Measurements from ENCODE around the gene TLK1. TPM values are rescaled to one million over a fixed set of nuclear protein-coding genes. Genes with fewer than 3 reads are reported as not detected.

TLK1 gene
- total and polyA plus RNA-seq, 9 of the 15 experiments (the other 6 are each of a cell fraction or from before 2014, with no cell fraction given): 20.2 to 101 (median 40.5) TPM

- TF ChIP-seq FOXO4 (CRISPR knock-in tag; IDR thresholded peaks at IDR 0.05) (peak; percentile 13; the same call in 1 of the 2 replicates), ZSCAN29 (IDR thresholded peaks at IDR 0.05) (peak; percentile 19; the same call in 1 of the 2 replicates), E2F3 (CRISPR knock-in tag; IDR thresholded peaks at IDR 0.05) (no peak; the same call in none of the 2 replicates), GABPB2 (CRISPR knock-in tag; conservative IDR thresholded peaks at IDR 0.05) (no peak), KAT8 (IDR thresholded peaks at IDR 0.05; ENCODE audit: low read depth) (no peak), CHD2 (IDR thresholded peaks at IDR 0.05; ENCODE audit: low read depth, low read length) (no peak; the same call in 1 of the 2 replicates), SRSF7 (optimal IDR thresholded peaks at IDR 0.05; ENCODE audit: low read depth, low read length) (no peak), ZNF184 (CRISPR knock-in tag; IDR thresholded peaks at IDR 0.05) (no peak), ZNF395 (CRISPR knock-in tag; IDR thresholded peaks at IDR 0.05) (peak; percentile 74; the same call in 1 of the 2 replicates), ZNF699 (CRISPR knock-in tag; IDR thresholded peaks at IDR 0.05; ENCODE audit: insufficient replicate concordance) (no peak), SPI1 (IDR thresholded peaks at IDR 0.05; ENCODE audit: borderline replicate concordance, low read depth, low read length) (no peak), MEF2D (tag; conservative IDR thresholded peaks at IDR 0.05; ENCODE audit: low read depth) (no peak), SIX5 (IDR thresholded peaks at IDR 0.05; ENCODE audit: borderline replicate concordance in 1 of 2, insufficient read depth in 1 of 2, low read depth in 1 of 2, low read length in 2 of 2) (no peak), ZNF212 (CRISPR knock-in tag; IDR thresholded peaks at IDR 0.05) (0 out of 2 replicates have a peak, but pooled peaks have one; percentile 39), ZNF280B (CRISPR knock-in tag; IDR thresholded peaks at IDR 0.05) (no peak), ZNF277 (CRISPR knock-in tag; IDR thresholded peaks at IDR 0.05; ENCODE audit: borderline replicate concordance) (no peak), SIN3B (IDR thresholded peaks at IDR 0.05; ENCODE audit: low read depth) (peak; percentile 75), PTTG1 (tag; IDR thresholded peaks at IDR 0.05; ENCODE audit: low read depth) (no peak), MAFG (tag; conservative IDR thresholded peaks at IDR 0.05) (no peak), HES1 (IDR thresholded peaks at IDR 0.05; ENCODE audit: low read depth) (no peak), ATF7 (IDR thresholded peaks at IDR 0.05) (peak; percentile 83), SMAD3 (CRISPR knock-in tag; conservative IDR thresholded peaks at IDR 0.05) (no peak), CREBBP (IDR thresholded peaks at IDR 0.05; ENCODE audit: low read depth, low read length) (no peak)
Observed at GRCh38 chr2:170973492-170974303, 187.0 kb downstream of the TLK1 start (continued).

Measured in K562 (cell line).